ENCODE results near the gene ISX. TPM values are rescaled to one million over a fixed set of nuclear protein-coding genes. Genes with fewer than 3 reads are reported as not detected.

Gene ISX
- total RNA-seq, 2 experiments from 2014 or later: not detected

DNA sequence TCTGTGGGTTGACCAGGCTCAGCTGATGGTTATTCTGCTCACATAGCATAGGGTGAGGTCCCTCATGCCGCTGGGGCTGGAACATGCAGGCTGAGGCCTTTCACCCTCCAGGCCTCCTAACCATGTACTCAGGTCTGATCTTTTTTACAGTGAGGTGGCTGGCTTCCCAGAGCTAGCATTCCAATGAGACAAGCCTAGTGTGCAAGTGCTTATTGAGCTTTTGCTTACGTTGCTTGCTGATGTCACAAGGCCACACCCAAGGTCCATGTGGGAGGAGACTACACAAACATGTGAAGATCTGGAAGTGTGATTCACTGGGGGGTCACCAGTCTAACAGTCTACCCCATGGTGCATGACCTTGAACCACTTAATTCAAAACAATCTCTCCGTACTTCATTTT is 33.9 kb downstream of the ISX start:
- H3K27me3 Mint-ChIP-seq: peaks cover 4% of the 10 kb centered on the region
- no peaks in the 10 kb centered on the region for H3K36me3 Mint-ChIP-seq (ENCODE audit: low read depth)
- H3K27ac Mint-ChIP-seq: no peak overlapping the region
- no peak overlapping the region for H3K4me3 Mint-ChIP-seq
- no peaks in the 10 kb centered on the region for H3K4me1 Mint-ChIP-seq
- no peak for DNase-seq
- ChIA-PET CTCF (no interaction called here), POLR2A (no interaction called here)
- H3K9me3 Mint-ChIP-seq: no peaks in the 10 kb centered on the region

DNA sequence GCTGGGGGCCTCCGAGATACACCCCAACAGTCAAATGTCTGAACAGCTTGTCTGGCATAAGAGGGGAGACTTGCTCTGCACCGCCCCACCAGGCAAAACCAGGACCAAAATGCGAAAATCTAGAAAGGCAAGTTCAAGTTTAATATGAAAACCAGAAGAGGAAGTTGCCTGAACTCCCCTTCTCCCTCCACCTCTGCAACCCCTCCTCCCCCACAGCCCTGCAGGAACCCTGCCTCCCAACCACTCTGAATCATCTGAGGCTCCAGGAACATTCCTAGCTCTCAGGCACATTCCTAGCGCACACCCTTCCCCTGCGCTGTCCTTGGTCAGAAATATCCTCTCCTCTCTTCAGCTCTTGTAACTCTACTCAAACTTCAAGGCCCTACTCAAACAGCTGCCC is 36.7 kb downstream of the ISX start:
- Mint-ChIP-seq H3K27me3 (peaks cover 9% of the 10 kb centered on the region), H3K9me3 (no peaks in the 10 kb centered on the region), H3K4me1 (no peaks in the 10 kb centered on the region), H3K27ac (no peak overlapping the region), H3K36me3 (ENCODE audit: low read depth) (no peaks in the 10 kb centered on the region), H3K4me3 (no peak overlapping the region)
- CTCF ChIA-PET: interaction anchor here (1.5 kb wide), 1 partner anchor 15 kb away, joined by 5 read pairs; no protein-coding TSS in a partner anchor
- DNase-seq: no peak
- POLR2A ChIA-PET: no interaction called here

DNA sequence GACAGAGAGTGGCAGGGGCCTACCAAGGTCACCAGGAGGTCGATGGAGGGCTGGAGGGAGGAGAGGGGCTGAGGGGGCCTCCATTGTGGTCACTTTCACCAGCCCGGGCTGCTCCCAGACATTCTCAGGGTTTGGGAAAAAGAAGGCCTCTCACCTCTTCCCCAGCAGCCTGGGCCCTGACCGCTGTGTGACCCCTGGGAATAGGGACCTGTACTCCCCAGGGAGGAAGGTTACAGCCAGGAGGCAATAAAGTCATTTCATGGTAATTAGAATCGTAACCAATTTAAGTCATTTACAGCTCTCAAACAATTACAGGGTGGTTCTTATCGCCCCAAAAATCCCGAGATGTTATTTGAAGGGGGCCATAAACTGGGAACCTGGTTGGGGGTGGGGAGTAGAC is 37.8 kb downstream of the ISX start:
- POLR2A ChIA-PET: no interaction called here

DNA sequence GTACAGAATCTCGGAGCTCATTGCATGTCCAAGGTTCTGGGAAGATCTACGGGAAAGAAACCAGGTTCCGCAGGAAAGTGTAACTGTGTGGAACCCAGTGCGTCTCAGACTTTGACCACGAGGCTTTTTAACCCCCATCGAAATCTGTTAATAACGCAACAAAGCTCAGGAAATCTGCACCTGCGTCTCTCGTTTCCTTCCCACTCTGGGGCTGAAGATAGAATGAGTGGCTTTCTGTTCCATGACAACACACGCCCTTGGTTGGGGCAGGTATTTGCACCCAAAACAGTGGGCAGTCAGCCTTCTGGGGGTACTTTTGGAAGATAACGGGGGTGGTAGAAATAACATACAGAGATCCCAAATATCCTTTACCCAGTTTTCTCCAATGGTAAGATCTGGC is 38.5 kb downstream of the ISX start:
- Mint-ChIP-seq H3K36me3 (ENCODE audit: low read depth) (no peaks in the 10 kb centered on the region), H3K4me3 (no peak overlapping the region), H3K27ac (no peak overlapping the region), H3K27me3 (peaks cover 9% of the 10 kb centered on the region), H3K9me3 (no peaks in the 10 kb centered on the region), H3K4me1 (no peaks in the 10 kb centered on the region)
- DNase-seq: no peak
- ChIA-PET POLR2A (no interaction called here), CTCF (interaction anchor here (0.5 kb wide), 1 partner anchor 27 kb away, joined by 4 read pairs; no protein-coding TSS in a partner anchor)

More for the DNA sequence above, 37.8 kb downstream of the ISX start:
- DNase-seq: no peak
- no peaks in the 10 kb centered on the region for H3K4me1 Mint-ChIP-seq
- H3K27ac Mint-ChIP-seq: no peak overlapping the region
- CTCF ChIA-PET: interaction anchor here (0.5 kb wide), 1 partner anchor 28 kb away, joined by 4 read pairs; no protein-coding TSS in a partner anchor
- no peak overlapping the region for H3K4me3 Mint-ChIP-seq
- no peaks in the 10 kb centered on the region for H3K9me3 Mint-ChIP-seq
- H3K36me3 Mint-ChIP-seq (ENCODE audit: low read depth): no peaks in the 10 kb centered on the region
- H3K27me3 Mint-ChIP-seq: peaks cover 9% of the 10 kb centered on the region

DNA sequence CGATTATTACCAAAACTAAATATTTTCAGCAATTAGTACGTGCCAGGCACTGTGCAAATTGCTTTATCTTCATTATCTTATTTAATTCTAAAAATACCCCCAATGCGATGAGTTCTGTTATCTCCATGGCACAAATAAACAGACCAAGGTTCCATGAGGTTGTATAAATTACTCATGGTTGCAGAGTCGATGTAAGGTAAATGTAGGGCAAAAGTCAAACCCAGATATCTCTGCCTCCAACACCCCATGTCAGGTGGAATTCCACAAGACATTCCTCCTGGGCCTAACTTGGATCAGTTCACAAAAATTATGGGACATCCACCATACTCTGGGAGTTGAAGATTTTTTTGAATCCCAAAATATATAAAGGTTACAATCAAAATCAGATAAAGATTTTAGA is 43.7 kb downstream of the ISX start:
- H3K27me3 Mint-ChIP-seq: peaks cover 8% of the 10 kb centered on the region
- ChIA-PET POLR2A (no interaction called here), CTCF (no interaction called here)
- H3K9me3 Mint-ChIP-seq: no peaks in the 10 kb centered on the region
- H3K36me3 Mint-ChIP-seq (ENCODE audit: low read depth): no peaks in the 10 kb centered on the region
- H3K27ac Mint-ChIP-seq: no peak overlapping the region
- no peak for DNase-seq
- H3K4me3 Mint-ChIP-seq: no peak overlapping the region
- no peaks in the 10 kb centered on the region for H3K4me1 Mint-ChIP-seq

DNA sequence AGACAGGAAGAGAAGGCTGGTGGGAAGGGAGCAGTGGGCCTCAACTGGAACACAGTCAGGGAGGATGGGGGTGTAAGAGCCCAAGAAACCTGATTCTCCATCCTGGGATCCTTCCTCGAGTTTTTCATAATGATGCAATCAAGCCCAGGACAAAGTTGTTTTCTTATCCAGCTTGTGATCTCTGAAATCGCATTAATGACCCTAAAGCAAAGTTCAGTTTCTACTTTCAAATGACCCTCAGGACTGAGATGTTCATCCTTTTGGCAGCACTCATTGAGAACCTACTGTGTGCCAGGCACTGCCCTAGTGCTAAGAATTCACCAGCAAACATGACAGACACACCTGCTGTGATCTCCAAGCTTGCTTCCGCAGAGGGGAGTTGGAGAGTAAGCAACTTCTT is 45.3 kb downstream of the ISX start:
- no peak overlapping the region for H3K27ac Mint-ChIP-seq
- POLR2A ChIA-PET: no interaction called here
- H3K9me3 Mint-ChIP-seq: no peaks in the 10 kb centered on the region
- no peaks in the 10 kb centered on the region for H3K4me1 Mint-ChIP-seq
- CTCF ChIA-PET: no interaction called here
- H3K4me3 Mint-ChIP-seq: no peak overlapping the region
- H3K27me3 Mint-ChIP-seq: no peaks in the 10 kb centered on the region
- no peaks in the 10 kb centered on the region for H3K36me3 Mint-ChIP-seq (ENCODE audit: low read depth)
- DNase-seq: no peak

DNA sequence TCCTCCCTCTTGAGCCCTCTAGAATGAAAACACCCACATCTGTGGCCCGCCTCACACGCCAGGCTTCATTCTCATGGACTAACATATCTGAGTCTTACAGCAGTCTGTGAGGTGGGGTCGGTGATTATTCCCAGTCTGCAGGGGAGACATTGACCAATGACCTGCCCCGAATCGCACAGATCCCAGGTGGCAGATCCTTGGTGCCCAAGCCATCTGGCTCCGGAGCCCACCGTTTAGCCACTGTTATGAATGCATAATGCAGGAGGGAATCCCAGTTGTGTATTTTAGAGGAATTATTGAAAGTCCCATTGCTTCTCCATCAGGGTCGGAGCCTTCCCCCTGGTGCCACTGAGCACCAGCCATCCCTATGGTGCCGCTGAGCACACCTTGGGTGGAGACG is 47.4 kb downstream of the ISX start:
- POLR2A ChIA-PET: no interaction called here
- CTCF ChIA-PET: no interaction called here
- no peak for DNase-seq
- Mint-ChIP-seq H3K27me3 (no peaks in the 10 kb centered on the region), H3K4me3 (no peak overlapping the region), H3K9me3 (no peaks in the 10 kb centered on the region), H3K27ac (no peak overlapping the region), H3K36me3 (ENCODE audit: low read depth) (no peaks in the 10 kb centered on the region), H3K4me1 (no peaks in the 10 kb centered on the region)

DNA sequence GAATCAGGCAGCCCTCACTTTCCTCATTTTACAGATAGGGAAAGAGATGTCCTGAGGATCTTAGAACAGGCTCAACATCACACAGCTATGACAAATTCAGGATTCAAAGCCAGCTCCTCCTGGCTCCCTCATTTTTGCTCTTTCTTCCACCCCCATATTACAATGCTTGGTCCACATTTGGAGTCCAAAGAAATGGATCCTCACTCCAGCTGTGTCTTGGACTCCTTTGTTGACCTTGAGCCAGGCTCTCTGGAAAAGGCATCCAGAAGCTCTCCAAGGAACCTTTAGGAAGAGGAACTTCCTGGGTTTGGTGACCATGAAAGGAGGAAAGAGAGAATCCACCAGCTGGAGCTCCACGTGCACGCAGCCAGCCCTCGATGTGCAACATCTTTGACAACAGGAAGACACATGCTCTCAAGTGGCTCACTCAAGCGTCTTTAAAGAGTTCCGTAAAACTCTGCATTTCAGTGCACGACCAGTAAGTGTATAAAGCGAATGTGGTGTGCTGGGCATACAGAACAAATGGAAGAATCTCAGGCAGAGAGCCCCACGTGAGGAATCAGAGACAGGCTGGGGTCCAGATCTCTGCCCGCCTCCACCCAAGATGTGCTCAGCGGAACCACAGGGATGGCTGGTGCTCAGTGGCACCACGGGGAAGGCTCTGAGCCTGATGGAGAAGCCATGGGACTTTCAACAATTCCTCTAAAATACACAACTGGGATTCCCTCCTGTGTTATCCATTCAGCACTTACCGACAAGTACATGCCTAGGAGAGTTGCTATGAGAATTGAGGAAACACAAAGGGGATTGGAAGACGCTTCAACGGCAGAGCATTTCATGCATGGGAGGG is 48.4 kb downstream of the ISX start:
- Mint-ChIP-seq H3K27me3 (no peaks in the 10 kb centered on the region), H3K27ac (no peak overlapping the region), H3K4me1 (no peaks in the 10 kb centered on the region), H3K4me3 (no peak overlapping the region), H3K9me3 (no peaks in the 10 kb centered on the region), H3K36me3 (ENCODE audit: low read depth) (no peaks in the 10 kb centered on the region)
- CTCF ChIA-PET: no interaction called here
- no peak for DNase-seq
- POLR2A ChIA-PET: no interaction called here

DNA sequence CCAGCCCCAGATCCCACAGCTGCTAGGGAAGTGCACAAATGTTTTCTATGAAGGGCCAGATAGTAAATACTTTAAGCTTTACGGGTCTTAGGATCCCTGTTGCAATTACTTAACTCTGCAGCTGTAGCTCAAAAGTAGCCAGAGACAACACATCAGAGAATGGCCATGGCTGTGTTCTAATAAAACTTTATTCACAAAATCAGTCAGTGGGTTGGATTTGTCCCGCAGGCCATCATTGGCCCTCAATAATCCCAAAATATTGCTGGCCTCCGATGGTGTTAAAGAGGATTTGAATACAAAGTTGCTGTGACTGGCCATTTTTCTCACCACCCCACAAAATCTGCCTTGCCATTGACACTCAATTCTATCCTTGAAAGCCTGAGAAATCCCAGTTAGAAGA is 49.6 kb downstream of the ISX start:
- POLR2A ChIA-PET: no interaction called here
- Mint-ChIP-seq H3K27ac (no peak overlapping the region), H3K36me3 (ENCODE audit: low read depth) (no peaks in the 10 kb centered on the region), H3K4me3 (no peak overlapping the region), H3K4me1 (no peaks in the 10 kb centered on the region), H3K9me3 (no peaks in the 10 kb centered on the region), H3K27me3 (no peaks in the 10 kb centered on the region)
- CTCF ChIA-PET: interaction anchor here (0.6 kb wide), 1 partner anchor 1184 kb away, joined by 3 read pairs; no protein-coding TSS in a partner anchor
- no peak for DNase-seq

DNA sequence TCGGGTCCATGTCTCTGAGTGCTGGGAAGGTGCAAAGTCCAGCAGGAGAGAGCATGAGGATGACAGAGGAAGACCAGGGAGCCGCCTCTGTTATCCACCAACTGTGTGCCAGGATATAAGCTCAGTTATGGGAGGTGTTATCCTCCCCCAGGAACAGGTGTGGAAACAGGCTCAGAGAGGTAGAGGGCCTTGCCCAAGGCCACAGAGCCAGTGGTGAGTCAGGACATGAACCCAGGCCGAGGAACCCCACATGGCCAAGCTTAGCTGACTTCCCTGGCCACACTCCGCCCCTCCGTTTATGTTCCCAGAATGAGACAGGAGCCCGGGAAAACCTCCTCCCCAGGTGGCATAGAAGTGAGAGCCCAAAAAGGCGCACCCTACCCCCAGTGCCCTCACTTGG is 50.3 kb downstream of the ISX start:
- Mint-ChIP-seq H3K36me3 (ENCODE audit: low read depth) (no peaks in the 10 kb centered on the region), H3K4me3 (no peak overlapping the region), H3K9me3 (no peaks in the 10 kb centered on the region), H3K27me3 (no peaks in the 10 kb centered on the region), H3K27ac (no peak overlapping the region), H3K4me1 (no peaks in the 10 kb centered on the region)
- ChIA-PET CTCF (interaction anchor here (0.6 kb wide), 1 partner anchor 1185 kb away, joined by 3 read pairs; no protein-coding TSS in a partner anchor), POLR2A (no interaction called here)
- DNase-seq: no peak

DNA sequence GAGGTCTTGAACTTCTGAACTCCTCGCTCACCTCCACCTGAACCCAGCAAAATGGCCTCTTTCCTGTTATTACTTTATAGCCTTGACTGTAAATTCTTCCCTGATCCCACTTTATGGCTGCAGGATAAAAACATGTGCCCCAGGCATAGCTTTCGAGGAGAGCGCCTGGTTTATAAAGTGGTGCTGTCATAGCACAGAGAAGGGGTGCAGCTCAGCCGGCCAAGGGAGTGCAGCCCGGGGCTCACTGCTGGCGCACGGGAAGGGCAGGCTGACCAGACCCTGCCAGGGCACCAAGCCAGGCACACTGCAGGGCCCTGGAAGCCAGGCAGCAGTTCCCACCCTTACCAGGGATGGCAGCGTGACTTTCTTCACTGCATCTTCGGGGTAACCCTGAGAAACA is 50.9 kb downstream of the ISX start:
- ChIA-PET POLR2A (no interaction called here), CTCF (no interaction called here)
- Mint-ChIP-seq H3K4me1 (no peaks in the 10 kb centered on the region), H3K4me3 (no peak overlapping the region), H3K27me3 (no peaks in the 10 kb centered on the region), H3K36me3 (ENCODE audit: low read depth) (no peaks in the 10 kb centered on the region), H3K9me3 (no peaks in the 10 kb centered on the region), H3K27ac (no peak overlapping the region)
- no peak for DNase-seq

DNA sequence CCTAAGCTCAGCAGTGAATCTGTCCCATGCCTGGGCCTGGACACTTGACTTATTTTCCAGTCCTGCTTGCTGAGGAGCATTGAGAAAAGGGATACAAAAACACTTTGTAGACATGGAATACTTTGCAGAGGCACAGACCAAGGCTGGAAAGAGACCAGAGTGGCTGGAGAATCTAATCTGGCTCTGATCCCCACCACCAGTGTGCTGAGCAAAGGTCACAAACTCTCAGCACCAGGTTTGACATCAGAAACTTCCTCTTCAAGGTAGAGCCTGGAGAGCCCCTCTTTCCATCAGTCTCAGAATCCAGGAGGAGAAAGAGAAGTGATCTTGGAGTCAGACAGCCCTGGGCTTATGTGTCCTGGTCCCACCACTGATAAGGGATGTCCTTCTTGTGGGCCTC is 53.5 kb downstream of the ISX start:
- ChIA-PET CTCF (interaction anchor here (0.6 kb wide), 1 partner anchor 719 kb away, joined by 3 read pairs; no protein-coding TSS in a partner anchor), POLR2A (no interaction called here)
- no peak overlapping the region for H3K4me3 Mint-ChIP-seq
- no peaks in the 10 kb centered on the region for H3K9me3 Mint-ChIP-seq
- no peaks in the 10 kb centered on the region for H3K27me3 Mint-ChIP-seq
- no peaks in the 10 kb centered on the region for H3K36me3 Mint-ChIP-seq (ENCODE audit: low read depth)
- DNase-seq: no peak
- no peaks in the 10 kb centered on the region for H3K4me1 Mint-ChIP-seq
- H3K27ac Mint-ChIP-seq: no peak overlapping the region

DNA sequence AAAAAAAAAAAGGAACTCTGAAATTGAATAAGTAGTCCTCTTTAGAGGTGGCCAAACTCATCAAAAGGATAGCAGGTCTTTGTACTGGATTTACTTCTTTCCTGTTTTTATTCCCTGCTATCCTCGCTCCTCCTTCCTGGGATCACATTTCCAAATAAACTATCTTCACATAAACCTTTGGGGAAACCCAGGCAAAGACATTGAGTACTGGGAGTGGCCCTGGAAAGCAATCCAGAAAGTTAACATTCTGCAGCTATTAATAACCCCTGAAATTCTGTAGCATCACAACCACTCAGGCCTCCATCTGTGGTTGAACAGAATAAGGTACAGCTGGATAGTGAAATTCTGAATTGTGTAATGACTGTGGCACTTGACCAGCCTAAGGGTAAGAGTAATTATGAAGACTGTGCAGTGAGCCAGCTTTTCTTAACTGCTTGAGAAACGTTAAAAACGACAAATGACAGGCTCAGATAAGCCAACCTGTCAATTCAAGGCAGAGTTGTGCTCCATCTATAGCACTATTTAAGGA is 58.8 kb downstream of the ISX start:
- no peaks in the 10 kb centered on the region for H3K36me3 Mint-ChIP-seq (ENCODE audit: low read depth)
- no peaks in the 10 kb centered on the region for H3K4me1 Mint-ChIP-seq
- POLR2A ChIA-PET: no interaction called here
- no peak overlapping the region for H3K27ac Mint-ChIP-seq
- CTCF ChIA-PET: interaction anchor here (0.6 kb wide), 1 partner anchor 226 kb away, joined by 3 read pairs; no protein-coding TSS in a partner anchor
- peaks cover 2% of the 10 kb centered on the region for H3K27me3 Mint-ChIP-seq
- H3K9me3 Mint-ChIP-seq: no peaks in the 10 kb centered on the region
- no peak for DNase-seq
- no peak overlapping the region for H3K4me3 Mint-ChIP-seq

DNA sequence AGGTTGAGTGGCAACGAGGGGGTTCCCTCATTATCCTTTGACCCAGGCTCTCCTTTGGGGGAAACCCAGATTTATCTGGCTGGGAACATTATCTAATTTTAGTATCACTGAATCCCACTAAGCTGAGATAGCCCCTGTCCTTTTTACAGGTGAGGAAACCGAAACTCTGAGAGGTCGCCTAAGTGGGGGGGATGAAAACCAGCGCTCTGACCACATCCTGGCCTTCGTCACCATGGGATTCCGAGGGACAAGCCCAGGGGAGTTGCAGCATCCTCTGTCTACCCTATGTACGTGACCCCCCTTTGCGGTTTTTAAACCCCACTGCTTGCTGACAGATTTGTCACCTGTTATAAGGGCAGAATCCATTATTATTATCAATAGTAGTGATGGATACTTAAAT is 61.0 kb downstream of the ISX start:
- no peaks in the 10 kb centered on the region for H3K9me3 Mint-ChIP-seq
- no peaks in the 10 kb centered on the region for H3K36me3 Mint-ChIP-seq (ENCODE audit: low read depth)
- H3K27ac Mint-ChIP-seq: no peak overlapping the region
- CTCF ChIA-PET: no interaction called here
- H3K27me3 Mint-ChIP-seq: peaks cover 5% of the 10 kb centered on the region
- POLR2A ChIA-PET: no interaction called here
- H3K4me1 Mint-ChIP-seq: peaks cover 2% of the 10 kb centered on the region
- no peak for DNase-seq
- no peak overlapping the region for H3K4me3 Mint-ChIP-seq
